Upper lobe of right lung (tissue), 1 donor: ENCODE results near the gene UBASH3B. TPM values are rescaled to one million over a fixed set of nuclear protein-coding genes. Genes with fewer than 3 reads are reported as not detected.

Experiments used
- ATAC-seq: fragments of 200-7000 bp; cut with Tn5 transposase; one replicate; pipeline ENCODE4 v1.9.1; 2020; ENCODE audit warnings: mild to moderate bottlenecking, moderate library complexity
- DNase-seq: peaks from one replicate; pipeline ENCODE4 v3.0.0-alpha.2; 2020
- H3K27ac ChIP-seq: fragments of 200-600 bp; one replicate; pipeline ENCODE4 v1.8.0; 2022
- H3K27me3 ChIP-seq: fragments of 200-600 bp; one replicate; pipeline ENCODE4 v1.8.0; 2022; ENCODE audit warnings: mild to moderate bottlenecking
- H3K36me3 ChIP-seq: fragments of 200-600 bp; one replicate; pipeline ENCODE4 v1.8.0; 2022
- H3K4me1 ChIP-seq: fragments of 200-600 bp; one replicate; pipeline ENCODE4 v1.8.0; 2022
- H3K4me3 ChIP-seq: fragments of 200-600 bp; one replicate; pipeline ENCODE4 v1.8.0; 2022; ENCODE audit warnings: mild to moderate bottlenecking
- H3K9me3 ChIP-seq: fragments of 200-600 bp; one replicate; pipeline ENCODE4 v1.8.0; 2022
- intact Hi-C: fragments of 100-400 bp; cut with DNase I; formaldehyde crosslinking; loops from one replicate; pipeline ENCODE4 v1.11.0; 2022
- total RNA-seq: library from RNA; stranded (reverse); fragmentation: NEBNext Ultra II Directional; extraction: Animal tissue kit (Norgen Biotek cat#: 25700); gene quantifications from one replicate; pipeline ENCODE4 v1.2.1, GENCODE V29; 2021
- TF ChIP-seq, protein P1 (sequence below): fragments of 200-600 bp; IDR thresholded peaks from one replicate; pipeline ENCODE4 v1.8.0; 2022; ENCODE audit warnings: antibody characterized with exemption
- donor health status: DM: no; HTN: yes; CAD: no; lungs with severe emphysema.

Gene UBASH3B
- total RNA-seq, 1 donor from 2014 or later, result 42.2 TPM

DNA sequence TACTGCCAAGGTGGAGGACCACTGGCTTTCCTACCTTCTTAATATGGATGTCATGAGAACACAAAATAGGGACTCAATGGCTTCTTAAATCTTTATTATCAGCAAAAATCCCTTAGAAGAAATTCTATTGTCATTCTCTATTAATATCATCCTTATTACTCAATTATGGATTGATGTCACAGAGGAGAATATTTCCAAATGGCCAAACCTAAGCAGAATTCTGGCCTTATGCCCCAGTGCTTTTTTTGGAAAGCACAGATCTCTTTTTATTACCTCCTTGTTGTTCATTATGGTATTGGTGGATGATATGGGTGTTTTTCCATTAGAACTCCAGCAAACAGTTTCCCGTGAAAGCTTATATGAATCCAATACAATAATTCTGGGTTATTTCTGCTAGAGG is 192.7 kb downstream of the UBASH3B start:
- intact Hi-C loops, result no loop called here
- DNase-seq (no peak), ATAC-seq (no peak)
- Histone ChIP-seq H3K27ac (no peak overlapping the region), H3K36me3 (no peaks in the 10 kb centered on the region), H3K27me3 (no peaks in the 10 kb centered on the region), H3K4me1 (no peaks in the 10 kb centered on the region), H3K4me3 (no peak overlapping the region), H3K9me3 (no peaks in the 10 kb centered on the region)
- TF ChIP-seq, protein P1, sequence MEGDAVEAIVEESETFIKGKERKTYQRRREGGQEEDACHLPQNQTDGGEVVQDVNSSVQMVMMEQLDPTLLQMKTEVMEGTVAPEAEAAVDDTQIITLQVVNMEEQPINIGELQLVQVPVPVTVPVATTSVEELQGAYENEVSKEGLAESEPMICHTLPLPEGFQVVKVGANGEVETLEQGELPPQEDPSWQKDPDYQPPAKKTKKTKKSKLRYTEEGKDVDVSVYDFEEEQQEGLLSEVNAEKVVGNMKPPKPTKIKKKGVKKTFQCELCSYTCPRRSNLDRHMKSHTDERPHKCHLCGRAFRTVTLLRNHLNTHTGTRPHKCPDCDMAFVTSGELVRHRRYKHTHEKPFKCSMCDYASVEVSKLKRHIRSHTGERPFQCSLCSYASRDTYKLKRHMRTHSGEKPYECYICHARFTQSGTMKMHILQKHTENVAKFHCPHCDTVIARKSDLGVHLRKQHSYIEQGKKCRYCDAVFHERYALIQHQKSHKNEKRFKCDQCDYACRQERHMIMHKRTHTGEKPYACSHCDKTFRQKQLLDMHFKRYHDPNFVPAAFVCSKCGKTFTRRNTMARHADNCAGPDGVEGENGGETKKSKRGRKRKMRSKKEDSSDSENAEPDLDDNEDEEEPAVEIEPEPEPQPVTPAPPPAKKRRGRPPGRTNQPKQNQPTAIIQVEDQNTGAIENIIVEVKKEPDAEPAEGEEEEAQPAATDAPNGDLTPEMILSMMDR, result no peak

DNA sequence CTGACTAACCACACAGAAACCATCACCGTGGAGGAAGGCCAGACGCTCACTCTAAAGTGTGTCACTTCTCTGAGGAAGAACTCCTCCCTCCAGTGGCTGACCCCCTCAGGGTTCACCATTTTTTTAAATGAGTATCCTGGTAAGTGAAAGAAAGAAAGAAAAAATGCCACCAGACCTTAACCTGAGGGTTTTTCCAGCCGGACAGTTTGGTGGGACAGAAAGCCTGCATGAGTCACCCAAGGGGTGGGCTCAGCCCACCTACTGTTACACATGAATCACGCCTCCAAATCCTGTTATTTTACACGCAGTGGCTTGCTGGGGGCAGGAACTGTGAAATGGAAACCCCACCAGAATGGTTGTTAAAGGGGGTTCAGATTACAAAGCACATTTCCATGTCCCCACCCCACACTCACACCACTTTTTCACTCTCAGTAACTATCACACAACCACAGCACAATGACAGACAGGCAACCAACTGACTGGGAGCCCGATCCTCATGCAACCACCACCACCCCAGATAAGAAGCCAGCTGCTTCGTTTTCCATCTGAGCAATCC is 194.6 kb downstream of the UBASH3B start:
- H3K27me3 ChIP-seq, result no peaks in the 10 kb centered on the region
- H3K9me3 ChIP-seq, result no peaks in the 10 kb centered on the region
- H3K36me3 ChIP-seq, result no peaks in the 10 kb centered on the region
- no peak overlapping the region for H3K4me3 ChIP-seq
- intact Hi-C loops, result loop anchor here (10.0 kb wide), 2 partner anchors 55 to 225 kb away; no protein-coding TSS in a partner anchor
- ATAC-seq (no peak), DNase-seq (no peak)
- no peak overlapping the region for H3K27ac ChIP-seq
- TF ChIP-seq, protein P1, result no peak
- no peaks in the 10 kb centered on the region for H3K4me1 ChIP-seq

DNA sequence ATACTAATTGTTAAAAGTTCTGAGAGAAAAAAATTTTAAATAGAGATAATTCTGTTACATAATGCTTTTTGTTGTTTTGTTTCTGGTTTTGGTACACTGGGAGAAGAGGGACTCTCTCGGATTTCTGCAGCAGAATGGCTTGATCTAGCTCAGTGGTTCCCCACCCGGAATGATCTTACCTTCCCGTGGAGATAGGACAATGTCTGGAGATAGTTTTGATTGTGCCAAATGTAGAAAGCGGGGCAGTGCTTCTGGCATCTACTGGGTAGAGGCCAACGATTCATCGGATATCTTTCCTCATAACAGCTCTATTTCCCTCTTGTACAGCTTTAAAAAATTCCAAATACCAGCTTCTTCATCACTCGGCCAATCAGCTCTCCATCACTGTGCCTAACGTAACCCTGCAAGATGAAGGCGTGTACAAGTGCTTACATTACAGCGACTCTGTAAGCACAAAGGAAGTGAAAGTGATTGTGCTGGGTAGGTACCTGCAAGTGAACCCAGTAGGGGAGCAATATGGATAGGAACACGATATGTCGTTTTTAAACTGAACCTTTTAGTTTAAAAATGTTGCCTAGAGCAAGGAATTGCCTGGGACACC is 195.9 kb downstream of the UBASH3B start:
- DNase-seq, result no peak
- Histone ChIP-seq H3K27me3 (no peaks in the 10 kb centered on the region), H3K4me1 (no peaks in the 10 kb centered on the region), H3K4me3 (no peak overlapping the region), H3K27ac (no peak overlapping the region), H3K36me3 (no peaks in the 10 kb centered on the region), H3K9me3 (no peaks in the 10 kb centered on the region)
- TF ChIP-seq, protein P1, result no peak
- ATAC-seq, result peak; percentile 37
- intact Hi-C loops, result loop anchor here (10.0 kb wide), 2 partner anchors 57 to 227 kb away; no protein-coding TSS in a partner anchor

DNA sequence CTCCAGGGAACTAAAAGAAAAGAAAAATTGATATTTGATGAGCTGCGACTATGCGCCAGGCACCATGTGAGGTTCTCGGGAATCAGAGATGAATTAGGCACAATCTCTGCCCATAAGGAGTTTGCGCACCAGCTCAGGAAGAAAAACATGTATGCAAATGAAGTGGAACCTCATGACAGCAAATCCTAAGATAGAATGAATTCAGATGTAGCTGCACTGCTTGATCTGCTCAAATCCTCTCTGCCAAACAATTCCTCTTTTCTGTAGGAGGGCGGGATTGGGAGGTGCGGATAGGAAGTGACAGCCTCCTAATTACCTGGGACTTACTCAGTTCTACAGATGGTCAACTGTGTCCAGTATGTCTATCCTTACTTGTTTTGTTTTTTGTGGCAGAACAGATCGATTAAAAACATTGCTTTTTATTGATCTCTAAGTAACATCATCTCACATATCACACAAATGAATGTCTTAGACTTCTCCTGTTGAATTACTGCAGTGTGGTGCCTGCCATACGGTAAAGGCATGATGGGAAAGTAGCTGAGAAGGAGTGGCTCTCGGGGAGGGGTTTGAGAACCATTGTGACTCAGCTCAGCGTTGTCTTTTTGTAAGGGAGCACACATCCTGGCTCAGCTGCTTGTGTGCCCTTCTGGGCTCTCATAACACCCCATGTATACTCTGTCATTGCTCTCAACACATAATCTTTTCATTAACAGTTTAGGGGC is 196.7 kb downstream of the UBASH3B start:
- H3K9me3 ChIP-seq, result no peaks in the 10 kb centered on the region
- H3K4me1 ChIP-seq, result no peaks in the 10 kb centered on the region
- no peaks in the 10 kb centered on the region for H3K27me3 ChIP-seq
- H3K36me3 ChIP-seq, result no peaks in the 10 kb centered on the region
- intact Hi-C loops, result loop anchor here (10.0 kb wide), 2 partner anchors 57 to 227 kb away; no protein-coding TSS in a partner anchor
- DNase-seq (no peak), ATAC-seq (no peak)
- H3K27ac ChIP-seq, result no peak overlapping the region
- H3K4me3 ChIP-seq, result no peak overlapping the region
- TF ChIP-seq, protein P1, result no peak

DNA sequence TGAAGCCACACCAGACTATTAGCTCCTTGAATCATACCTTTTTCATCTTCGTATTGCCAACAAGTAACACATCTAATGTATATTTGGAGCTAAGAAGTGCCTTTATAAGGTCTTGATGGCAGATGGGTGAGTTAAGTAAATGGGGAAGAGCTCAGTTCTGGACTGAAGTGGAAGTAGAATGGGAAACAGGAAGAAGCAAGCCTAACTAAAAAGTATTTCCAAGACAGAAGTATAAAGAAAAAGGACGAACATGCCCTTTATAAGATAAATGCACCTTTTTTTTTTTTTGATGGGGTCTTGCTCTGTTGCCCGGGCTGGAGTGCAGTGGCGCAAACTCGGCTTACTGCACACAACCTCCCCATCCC is 197.3 kb downstream of the UBASH3B start:
- Histone ChIP-seq H3K4me1 (no peaks in the 10 kb centered on the region), H3K4me3 (no peak overlapping the region), H3K9me3 (no peaks in the 10 kb centered on the region), H3K27ac (no peak overlapping the region), H3K36me3 (no peaks in the 10 kb centered on the region), H3K27me3 (no peaks in the 10 kb centered on the region)
- intact Hi-C loops, result loop anchor here (10.0 kb wide), 2 partner anchors 58 to 228 kb away; no protein-coding TSS in a partner anchor
- TF ChIP-seq, protein P1, result no peak
- DNase-seq (no peak), ATAC-seq (no peak)
